GM12873 (cell line): ENCODE data around the gene HOXD12.

Experiments used
- TF ChIP-seq, protein P1 (sequence below): IDR thresholded peaks from 2 replicates; pipeline ENCODE4 v1.5.1; 2012; ENCODE audit warnings: low read depth, mild to moderate bottlenecking, moderate library complexity, low read length, control low read depth; ENCODE audit not compliant: insufficient read depth; ENCODE audit errors: missing control alignments

The HOXD12 gene

DNA sequence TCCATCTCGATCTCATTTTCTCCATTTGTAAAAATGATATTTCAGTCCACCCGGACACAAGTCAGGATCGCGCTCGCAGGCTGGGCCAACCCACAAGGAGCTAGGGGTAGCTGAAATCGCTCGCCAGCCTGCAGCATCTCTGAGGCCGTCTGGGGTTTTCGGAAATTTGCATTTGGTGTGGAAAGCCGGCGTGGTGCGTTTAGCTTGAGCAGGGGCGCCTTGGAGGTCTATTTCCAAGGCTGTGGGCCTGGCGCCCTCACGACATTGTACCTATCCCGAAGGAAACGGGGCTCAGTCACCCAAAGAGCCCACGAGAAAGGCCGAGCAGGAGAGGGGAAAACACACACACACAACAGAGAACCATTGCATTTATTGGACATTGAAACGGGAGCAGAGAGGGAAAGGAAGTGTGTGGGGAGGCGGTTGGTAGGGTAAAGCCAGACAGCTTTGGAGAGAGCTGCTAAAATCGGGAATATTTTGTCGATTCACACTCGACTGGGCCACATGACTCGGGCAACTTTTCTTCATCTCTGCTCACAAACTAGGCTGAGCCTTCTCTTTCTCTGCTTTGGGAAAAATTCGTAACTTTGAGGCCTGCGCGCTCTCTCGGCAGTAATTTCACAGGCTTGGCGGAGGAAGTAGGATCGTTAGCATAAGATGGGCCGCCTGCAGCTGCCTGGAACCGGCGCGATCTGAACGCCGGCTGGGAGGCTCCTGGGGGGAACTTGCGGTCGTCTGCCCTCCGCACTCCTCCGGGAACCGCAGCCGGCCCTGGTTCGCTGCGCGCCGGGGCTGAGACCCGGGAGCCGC lies 28.8 kb downstream of the HOXD12 start:
- TF ChIP-seq, protein P1, sequence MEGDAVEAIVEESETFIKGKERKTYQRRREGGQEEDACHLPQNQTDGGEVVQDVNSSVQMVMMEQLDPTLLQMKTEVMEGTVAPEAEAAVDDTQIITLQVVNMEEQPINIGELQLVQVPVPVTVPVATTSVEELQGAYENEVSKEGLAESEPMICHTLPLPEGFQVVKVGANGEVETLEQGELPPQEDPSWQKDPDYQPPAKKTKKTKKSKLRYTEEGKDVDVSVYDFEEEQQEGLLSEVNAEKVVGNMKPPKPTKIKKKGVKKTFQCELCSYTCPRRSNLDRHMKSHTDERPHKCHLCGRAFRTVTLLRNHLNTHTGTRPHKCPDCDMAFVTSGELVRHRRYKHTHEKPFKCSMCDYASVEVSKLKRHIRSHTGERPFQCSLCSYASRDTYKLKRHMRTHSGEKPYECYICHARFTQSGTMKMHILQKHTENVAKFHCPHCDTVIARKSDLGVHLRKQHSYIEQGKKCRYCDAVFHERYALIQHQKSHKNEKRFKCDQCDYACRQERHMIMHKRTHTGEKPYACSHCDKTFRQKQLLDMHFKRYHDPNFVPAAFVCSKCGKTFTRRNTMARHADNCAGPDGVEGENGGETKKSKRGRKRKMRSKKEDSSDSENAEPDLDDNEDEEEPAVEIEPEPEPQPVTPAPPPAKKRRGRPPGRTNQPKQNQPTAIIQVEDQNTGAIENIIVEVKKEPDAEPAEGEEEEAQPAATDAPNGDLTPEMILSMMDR: no peak

DNA sequence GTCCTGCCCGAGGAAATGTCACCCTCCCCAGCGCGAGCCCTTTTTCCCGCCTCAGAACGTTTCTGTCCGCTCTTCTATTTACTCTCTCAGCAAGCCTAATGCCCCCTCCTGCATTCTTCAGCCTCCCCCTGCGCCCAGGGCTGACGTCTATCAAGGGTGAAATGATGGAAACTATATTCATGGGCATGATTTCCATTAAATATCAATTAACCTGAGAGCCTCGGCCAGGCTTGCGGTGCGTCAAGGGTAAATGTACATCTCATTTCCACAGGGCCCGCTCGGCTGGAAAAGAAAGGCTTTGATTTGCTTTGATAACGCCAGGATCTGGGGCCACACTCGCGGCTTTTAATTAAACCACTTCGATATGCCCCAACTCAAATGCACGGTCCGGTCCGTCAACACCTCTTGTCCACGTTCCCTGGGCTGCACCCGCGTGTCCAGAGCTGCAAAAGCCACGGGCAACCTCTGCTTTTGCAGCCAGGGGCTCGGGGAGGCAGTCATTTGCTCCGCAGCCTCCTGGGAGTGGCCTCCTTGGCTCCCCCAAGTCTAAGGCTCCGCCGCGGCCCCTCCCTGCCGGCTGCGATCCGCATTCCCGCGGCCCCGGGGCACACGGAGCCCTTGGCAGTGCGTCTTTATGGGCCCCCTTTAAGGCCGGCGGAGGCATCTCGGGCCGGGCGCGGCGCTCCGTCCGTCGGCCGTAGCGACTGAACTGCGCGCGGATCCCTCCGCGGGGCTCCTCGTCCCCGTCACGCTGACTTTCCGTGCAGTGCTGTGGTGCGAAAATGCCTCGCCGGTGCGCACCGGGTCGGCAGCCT lies 29.6 kb downstream of the HOXD12 start, which contains the start of gene HOXD8:
Gene HOXD8 (plus strand): TSS at position 724 of the 815 bp plus-strand sequence. CDS start 662 bp downstream, outside the sequence.
- TF ChIP-seq, protein P1: no peak

DNA sequence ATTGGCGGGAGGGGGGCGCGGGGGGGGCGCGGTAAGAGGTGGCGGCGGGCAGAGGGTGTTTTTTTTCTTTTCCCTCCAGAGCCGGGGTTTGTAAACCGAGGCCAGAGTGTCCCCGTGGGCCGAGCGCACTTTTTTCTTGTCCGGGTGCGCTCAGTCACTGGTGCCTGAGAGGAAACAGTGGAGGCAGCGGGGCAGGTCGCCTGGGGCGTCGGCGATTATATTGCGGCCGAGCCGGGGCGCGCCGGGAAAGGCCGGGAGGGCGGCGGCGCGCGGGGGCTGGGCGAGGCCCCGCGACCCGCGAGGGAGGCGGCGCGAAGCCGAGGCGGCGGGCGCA lies 30.2 kb downstream of the HOXD12 start:
- TF ChIP-seq, protein P1: no peak

DNA sequence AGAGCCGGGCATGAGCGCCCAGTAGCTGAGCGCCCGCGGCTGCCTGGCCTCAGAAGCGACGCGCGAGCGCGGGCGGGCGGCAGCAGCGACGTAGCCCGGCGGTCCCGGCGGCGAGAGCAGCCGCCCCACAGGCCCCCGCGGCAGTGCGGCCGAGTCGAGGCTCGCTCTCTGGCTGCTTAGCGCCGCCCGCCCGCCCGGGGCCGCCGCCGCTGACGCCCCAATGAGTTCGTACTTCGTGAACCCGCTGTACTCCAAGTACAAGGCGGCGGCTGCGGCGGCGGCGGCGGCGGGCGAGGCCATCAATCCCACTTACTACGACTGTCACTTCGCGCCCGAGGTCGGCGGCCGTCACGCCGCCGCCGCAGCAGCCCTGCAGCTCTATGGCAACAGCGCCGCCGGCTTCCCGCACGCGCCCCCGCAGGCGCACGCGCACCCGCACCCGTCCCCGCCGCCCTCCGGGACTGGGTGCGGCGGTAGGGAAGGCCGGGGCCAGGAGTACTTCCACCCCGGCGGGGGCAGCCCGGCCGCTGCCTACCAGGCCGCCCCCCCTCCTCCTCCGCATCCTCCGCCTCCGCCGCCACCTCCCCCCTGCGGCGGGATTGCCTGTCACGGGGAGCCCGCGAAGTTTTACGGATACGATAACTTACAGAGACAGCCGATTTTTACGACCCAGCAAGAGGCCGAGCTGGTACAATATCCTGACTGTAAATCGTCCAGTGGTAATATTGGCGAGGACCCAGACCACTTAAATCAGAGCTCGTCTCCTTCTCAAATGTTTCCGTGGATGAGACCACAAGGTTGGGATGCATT lies 30.8 kb downstream of the HOXD12 start:
- TF ChIP-seq, protein P1: no peak

DNA sequence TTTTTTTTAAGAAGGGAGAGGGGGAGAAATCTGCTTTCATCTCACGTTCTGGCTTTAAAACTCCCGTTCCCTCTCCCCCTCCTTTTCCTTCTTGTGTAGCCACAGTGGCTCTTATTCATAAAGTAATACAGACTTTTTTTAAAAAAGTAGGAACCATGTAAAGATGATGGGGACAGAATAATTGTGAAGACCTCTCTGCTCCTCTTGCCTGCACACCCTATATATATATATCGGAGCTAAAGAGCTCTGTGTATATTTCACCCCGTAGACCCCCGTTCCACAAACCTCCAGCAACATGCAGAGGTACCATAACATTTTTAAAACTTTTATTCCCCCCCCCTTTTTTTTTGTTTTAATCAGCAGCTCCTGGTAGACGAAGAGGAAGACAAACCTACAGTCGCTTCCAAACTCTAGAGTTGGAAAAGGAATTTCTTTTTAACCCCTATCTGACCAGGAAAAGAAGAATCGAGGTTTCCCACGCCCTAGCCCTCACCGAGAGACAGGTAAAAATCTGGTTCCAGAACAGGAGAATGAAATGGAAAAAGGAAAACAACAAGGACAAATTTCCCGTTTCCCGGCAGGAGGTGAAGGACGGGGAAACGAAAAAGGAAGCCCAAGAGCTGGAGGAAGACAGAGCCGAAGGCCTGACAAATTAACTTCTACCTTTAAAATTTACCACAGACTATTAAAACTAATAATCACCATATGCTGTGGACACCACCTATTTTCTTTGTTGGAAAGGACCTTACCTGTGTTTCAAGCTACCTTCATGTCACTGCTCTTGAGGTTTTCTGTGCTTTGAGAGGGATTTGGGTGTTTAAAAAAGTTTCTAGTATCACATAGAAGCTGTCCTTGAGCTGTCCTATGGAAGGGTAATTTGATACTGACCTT lies 31.6 kb downstream of the HOXD12 start:
- TF ChIP-seq, protein P1: no peak

DNA sequence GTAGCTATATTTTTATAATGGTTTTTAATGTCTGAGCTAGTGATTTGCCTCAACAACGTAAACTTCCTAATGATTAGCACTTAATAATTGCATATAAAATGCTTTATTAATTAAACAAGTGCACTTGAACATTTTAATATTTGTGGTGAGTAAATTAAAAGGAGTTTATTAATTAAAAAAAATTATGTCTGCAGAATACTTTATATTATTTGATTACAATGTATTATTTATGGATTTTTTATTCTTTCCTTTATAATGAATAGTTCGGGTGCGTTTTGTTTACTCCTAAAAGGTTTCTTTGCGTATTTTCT lies 32.2 kb downstream of the HOXD12 start:
- TF ChIP-seq, protein P1: no peak
